HG03135 (cell line): ENCODE results near the gene PRKG1.
"Not testable (repeated sequence)": the region's sequence is repeated elsewhere in the genome, so short reads cannot be mapped to it uniquely, and the experiment has no call there.

Source experiments
- ATAC-seq: cut with Tn5 transposase; IDR thresholded peaks from one replicate; pipeline ENCODE4 v1.9.1; 2021; ENCODE audit warnings: mild to moderate bottlenecking, moderate library complexity; ENCODE audit not compliant: unreplicated experiment

PRKG1 gene

GRCh38 chr10:52019656-52020055 is 945.4 kb downstream of the PRKG1 start:
- no peak for ATAC-seq

- no peak for ATAC-seq
These were observed 945.9 kb downstream of the PRKG1 start for GRCh38 chr10:52020173-52020572.

GRCh38 chr10:52020702-52021101 is 946.4 kb downstream of the PRKG1 start:
- no peak for ATAC-seq

- ATAC-seq: no peak
These were observed 952.9 kb downstream of the PRKG1 start for GRCh38 chr10:52027055-52027705.

- ATAC-seq: no peak
These were observed 954.2 kb downstream of the PRKG1 start for GRCh38 chr10:52028523-52028858.

GRCh38 chr10:52029628-52030027 is 955.3 kb downstream of the PRKG1 start:
- no peak for ATAC-seq

- no peak for ATAC-seq
These were observed 955.9 kb downstream of the PRKG1 start for GRCh38 chr10:52030051-52030790.

- ATAC-seq: no peak
These were observed 956.7 kb downstream of the PRKG1 start for GRCh38 chr10:52030975-52031374.

- no peak for ATAC-seq
These were observed 957.5 kb downstream of the PRKG1 start for GRCh38 chr10:52031771-52032170.

GRCh38 chr10:52032681-52033629 is 958.7 kb downstream of the PRKG1 start:
- ATAC-seq: no peak

GRCh38 chr10:52039002-52039793 is 964.9 kb downstream of the PRKG1 start:
- not testable (repeated sequence) for ATAC-seq

- no peak for ATAC-seq
These were observed 966.2 kb downstream of the PRKG1 start for GRCh38 chr10:52040486-52040885.

- ATAC-seq: no peak
These were observed 969.5 kb downstream of the PRKG1 start for GRCh38 chr10:52043811-52044210.

- no peak for ATAC-seq
These were observed 973.8 kb downstream of the PRKG1 start for GRCh38 chr10:52048051-52048450.

GRCh38 chr10:52050429-52051047 is 976.3 kb downstream of the PRKG1 start:
- ATAC-seq: no peak

GRCh38 chr10:52053497-52053896 is 979.2 kb downstream of the PRKG1 start:
- no peak for ATAC-seq

GRCh38 chr10:52056291-52056690 is 982.0 kb downstream of the PRKG1 start:
- no peak for ATAC-seq

- ATAC-seq: no peak
These were observed 984.8 kb downstream of the PRKG1 start for GRCh38 chr10:52059089-52059488.

GRCh38 chr10:52063159-52063558 is 988.9 kb downstream of the PRKG1 start:
- no peak for ATAC-seq

GRCh38 chr10:52064084-52064845 is 990.0 kb downstream of the PRKG1 start:
- no peak for ATAC-seq
